SHP77 (cell line): ENCODE data around the gene TMEM181.

ENCODE experiments used
- DNase-seq, 2 experiments: peaks; one replicate each; lab custom pipeline; 2025; lab: John Stamatoyannopoulos, UW

Gene TMEM181

DNA sequence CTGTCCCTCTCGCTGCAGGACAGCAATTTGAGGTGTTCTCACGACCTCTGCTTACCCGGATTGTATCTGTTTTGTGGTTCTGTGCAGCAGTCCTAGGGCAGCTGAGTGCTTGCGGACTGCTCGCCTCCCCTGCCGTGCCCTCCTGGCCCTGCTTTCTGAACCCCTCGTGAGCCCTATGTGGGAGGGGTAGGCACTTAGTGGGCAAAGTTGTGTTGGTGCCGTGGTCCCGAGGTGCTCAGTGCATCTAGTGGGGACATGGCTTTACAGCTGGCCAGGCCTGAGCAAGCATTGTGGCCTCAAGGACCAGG, 5.2 kb downstream of the TMEM181 start:
- DNase-seq = no peak

- no peak for DNase-seq
Observed at GRCh38 chr6:158565482-158566040, 5.7 kb downstream of the TMEM181 start.

- DNase-seq = no peak
Observed at GRCh38 chr6:158566207-158566818, 6.4 kb downstream of the TMEM181 start.

DNA sequence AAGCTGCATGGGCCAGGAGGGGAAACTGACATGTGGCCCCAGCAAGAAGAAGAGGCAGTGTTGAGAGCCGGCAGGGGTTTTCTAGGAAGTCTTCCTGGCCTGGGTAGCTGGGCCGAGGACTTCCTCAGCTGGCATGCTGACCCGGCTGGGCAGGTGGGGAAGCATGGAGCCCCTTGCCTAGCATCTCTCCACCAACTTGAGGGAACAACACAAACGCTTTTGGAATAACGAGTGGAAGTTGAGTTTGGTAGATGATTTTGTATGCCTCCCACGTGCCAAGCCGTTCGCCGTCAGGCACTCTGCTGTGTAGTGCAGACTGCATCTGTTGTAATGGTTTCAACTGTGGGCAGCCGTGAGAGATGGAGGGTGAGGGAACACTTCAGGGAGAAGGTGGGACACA, 7.3 kb downstream of the TMEM181 start:
- no peak for DNase-seq

DNA sequence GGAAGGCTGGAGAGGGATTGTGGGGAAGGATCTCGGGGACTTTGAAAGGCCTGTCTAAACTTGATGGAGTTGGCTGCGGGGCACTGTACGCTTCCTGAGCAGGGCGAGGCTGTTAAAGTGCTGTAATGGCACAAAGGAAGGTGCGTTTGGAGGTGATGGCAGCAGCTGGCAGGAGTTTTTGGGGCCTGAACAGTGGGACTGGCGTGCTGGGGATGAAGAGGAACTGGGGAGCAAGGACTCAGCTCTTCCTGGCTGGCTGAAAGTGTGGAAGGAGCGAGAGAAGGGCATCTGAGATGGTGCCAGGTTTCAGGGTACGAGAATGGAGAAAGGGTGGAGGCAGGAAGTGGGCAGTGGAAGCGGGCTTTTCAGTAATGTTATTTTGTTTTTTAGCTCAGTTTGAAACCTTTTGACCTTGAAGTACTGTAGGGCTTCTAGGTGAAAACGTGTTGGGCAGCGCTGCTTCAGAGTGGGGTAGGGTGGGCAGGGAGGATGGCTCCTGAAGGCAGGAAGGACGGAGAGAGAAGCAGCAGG, 8.0 kb downstream of the TMEM181 start:
- DNase-seq = no peak

DNA sequence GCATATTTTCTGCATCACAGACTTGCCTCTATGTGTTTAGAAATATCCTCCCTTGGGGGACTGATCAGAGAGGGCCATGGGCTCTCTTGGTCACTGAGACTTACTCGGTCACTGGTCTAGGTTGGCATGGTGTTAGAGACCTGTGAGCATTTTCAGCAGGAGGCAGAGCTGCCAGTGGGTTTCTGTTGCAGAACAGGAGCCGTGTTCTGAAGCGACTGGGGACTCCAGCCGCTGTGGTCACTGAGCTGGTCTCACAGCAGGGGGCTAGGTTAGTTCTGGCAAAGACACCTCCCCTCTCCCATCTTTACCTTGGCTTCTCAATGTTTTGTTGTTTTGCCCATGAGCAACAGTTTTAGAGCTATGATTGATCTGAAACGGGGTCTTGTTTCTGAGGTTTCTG, 8.7 kb downstream of the TMEM181 start:
- DNase-seq = no peak

- DNase-seq = no peak
Observed at GRCh38 chr6:158569036-158569435, 9.1 kb downstream of the TMEM181 start.

GRCh38 chr6:158570681-158570962, 10.7 kb downstream of the TMEM181 start:
- no peak for DNase-seq

DNA sequence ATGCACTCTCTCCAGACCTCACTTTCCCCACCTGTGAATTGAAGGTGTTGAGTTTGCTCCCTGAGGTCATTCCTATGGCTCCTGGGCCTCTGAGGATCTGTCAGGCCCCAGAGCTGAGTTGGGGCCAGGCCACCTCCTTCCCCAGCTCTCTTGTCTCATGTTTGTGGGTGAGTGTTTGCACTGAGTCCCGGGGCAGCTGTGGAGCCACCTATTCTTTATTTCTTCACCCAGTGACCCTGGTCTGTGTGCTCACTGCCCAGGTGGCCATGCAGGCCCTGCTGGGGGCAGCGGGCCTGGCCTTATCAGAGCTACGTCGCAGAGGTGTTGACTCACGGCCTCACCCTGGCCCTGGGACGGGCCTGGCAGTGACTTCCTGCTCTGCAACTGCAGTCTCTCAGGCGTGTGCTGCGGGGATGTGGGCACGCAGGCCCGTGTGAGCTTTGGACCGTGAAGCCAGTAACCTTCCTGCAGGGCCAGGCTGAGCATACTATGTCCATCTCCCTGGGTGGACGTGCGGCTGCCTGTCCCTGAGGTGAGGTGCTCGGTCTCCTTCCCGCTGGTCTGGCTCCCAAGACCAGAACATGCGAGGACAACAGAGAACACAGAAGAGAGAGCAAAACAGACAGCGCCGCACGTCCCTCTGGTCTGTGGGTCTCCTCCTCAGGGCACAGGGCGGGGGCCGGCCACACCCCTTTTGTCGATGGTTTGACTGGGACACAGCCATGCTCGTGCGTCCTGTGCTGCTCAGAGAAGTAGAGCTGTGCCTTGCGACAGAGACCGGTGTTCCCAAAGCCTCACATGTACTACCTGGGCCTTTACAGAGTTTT, 12.1 kb downstream of the TMEM181 start:
- DNase-seq = no peak

DNA sequence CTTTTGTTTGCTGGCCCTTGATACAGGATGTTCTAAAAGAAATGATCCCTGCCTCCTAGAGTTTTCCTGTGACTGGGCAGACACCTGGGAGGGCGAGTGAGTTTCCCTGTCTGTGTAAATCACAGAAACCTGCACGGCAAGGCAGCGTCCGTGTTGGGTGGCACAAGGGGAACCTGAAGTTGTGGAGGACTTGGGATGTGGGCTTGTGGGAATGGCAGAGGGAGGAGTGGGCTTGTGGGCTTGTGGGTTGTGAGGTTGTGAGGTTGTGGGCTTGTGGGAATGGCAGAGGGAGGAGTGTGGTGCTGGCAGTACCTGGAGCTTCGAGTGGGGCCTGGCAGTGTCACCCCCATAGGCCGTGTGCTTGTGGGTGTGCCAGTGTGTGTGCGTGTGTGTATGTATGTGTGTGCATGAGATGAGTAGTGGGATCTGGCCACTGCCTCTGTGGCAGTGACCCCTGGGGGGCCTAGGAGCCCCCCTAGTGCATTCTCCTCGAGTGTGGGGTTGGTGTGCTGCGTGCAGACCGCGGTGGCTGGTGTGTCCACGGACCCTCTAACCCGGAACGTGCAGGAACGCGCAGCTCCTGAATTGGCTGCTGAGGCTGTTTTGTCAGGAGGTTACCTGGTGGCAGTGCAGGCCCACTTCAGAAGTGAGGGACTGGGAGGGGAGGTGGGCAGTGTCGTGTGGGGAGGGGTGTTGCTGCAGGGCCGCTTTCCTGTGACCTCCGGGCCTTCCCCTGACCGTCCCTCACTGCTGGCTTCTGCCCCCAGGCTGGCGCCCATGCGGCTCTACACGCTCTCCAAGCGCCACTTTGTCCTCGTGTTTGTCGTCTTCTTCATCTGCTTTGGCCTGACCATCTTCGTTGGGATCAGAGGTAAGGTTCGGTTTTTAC, 13.0 kb downstream of the TMEM181 start:
- DNase-seq = no peak

DNA sequence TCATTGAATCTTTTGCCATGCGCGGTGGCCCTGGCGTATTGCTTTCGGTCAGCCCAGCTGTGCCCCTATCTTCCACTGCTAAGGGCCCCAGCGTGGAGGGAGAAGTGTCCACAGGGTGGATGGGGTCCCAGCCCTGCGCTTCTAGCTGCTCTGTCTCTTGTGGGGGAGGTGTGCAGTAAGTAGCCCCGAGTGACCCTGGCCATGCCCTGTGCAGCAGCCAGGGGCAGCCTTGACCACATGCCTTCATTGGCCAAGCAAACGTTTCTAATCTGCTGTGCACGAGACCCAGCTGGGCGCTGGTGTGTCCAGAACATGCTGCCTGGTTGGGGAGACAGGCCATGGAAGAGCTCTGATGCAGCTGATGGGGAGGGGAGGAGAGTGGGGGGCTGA, 13.6 kb downstream of the TMEM181 start:
- no peak for DNase-seq

DNA sequence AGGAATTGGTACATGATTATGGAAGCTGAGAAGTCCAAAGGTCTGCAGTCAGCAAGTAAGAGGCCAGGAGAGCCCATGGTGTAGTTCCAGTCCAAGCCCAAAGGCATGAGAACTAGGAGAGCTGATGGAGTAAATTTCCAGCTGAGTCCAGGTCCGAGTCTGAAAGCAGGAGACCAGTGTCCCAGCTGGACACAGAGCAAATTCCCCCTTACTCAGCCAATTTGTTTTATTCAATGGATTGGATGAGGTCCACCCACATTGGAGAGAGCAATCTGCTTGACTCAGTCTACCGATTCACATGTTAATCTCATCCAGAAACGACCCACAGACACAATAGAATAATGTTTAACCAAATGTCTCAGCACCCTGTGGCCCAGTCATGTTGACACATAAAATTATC, 14.9 kb downstream of the TMEM181 start:
- DNase-seq = no peak

- DNase-seq = no peak
Observed at GRCh38 chr6:158575550-158575949, 15.7 kb downstream of the TMEM181 start.

- no peak for DNase-seq
Observed at GRCh38 chr6:158584236-158584651, 24.4 kb downstream of the TMEM181 start.

DNA sequence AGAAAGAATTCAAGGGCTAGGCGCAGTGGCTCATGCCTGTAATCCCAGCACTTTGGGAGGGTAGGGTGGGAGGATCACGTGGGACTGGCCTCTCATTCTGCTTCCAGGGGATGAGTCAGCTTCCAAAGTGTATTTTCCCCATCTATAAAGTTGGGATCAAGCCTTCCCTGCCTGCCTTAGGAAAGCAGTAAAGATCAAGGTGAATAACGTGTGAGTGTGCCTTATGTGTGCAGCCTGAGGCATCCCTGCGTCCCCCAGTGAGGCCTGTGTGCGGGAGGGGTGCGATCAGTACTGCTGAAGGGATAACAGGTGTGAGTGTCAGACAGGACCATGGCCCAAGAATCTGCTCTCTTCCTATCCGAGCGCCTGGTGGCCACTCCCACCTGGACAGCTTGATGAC, 26.8 kb downstream of the TMEM181 start:
- no peak for DNase-seq

- DNase-seq = no peak
Observed at GRCh38 chr6:158589366-158589765, 29.5 kb downstream of the TMEM181 start.

DNA sequence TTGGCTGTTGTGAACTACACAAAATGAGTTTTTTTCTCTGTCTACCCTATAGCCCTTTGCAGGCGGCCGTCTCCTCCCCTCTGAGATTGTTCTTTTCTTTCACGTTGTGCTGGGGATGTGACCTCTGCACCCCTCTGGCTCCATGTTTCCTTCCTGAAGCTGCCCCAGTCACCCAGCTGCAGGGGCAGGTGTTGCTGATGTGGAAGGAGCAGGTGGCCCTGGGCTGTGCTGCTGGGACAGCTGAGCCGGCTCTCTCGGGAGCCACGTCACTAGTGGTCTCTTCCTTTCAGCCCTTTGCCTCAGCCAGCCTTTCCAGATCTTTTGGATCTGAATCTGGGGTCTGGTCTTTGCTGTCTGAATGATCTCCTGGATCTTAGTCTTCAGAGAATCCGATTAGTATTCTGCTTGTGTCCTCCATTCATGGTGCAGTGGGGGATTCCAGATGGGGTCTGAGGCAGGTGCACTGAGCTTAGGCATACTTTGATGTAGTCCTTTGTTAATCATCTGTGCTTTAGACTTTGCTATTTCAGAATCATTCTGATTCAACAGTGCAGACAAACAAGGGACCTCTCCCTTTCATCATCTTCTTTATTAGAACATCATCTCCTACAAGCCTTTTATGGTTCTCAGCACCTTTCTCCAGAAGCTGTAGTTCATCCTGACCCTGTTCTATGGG, 31.4 kb downstream of the TMEM181 start:
- DNase-seq = peak; percentile 6 to 38

GRCh38 chr6:158591810-158592209, 31.9 kb downstream of the TMEM181 start:
- DNase-seq = no peak

- DNase-seq = no peak
Observed at GRCh38 chr6:158593670-158594069, 33.8 kb downstream of the TMEM181 start.

GRCh38 chr6:158595223-158595622, 35.3 kb downstream of the TMEM181 start:
- DNase-seq = peak in 1 of 2 experiments; percentile 12

- DNase-seq = no peak
Observed at GRCh38 chr6:158596861-158597260, 37.0 kb downstream of the TMEM181 start.

DNA sequence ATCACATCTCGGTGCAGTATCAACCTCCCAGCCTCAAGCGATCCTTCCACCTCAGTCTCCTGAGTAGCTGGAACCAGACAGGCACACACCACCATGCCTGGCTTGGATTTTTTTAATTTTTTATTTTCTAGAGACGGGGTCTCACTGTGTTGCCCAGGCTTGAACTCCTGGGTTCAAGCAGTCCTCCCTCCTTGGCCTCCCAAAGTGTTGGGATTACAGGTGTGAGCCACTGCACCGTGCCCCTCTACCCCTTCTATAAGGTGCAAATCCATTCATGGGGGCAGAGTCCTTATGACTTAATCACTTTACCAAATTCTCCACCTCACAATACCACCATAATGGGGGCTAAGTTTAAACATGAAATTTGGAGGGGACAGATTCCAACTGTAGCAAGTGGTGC, 37.7 kb downstream of the TMEM181 start:
- DNase-seq = no peak
